Esophagus muscularis mucosa (tissue), 4 donors: Measurements from ENCODE around the gene CNTNAP2.

Source experiments
- EP300 ChIP-seq: sonication (generic); formaldehyde crosslinking; IDR thresholded peaks from one replicate; pipeline ENCODE4 v1.6.1; 2017; ENCODE audit warnings: antibody characterized with exemption
- POLR2A ChIP-seq: fragments of 450-650 bp; IDR thresholded peaks from one replicate; pipeline ENCODE4 v1.6.1; 2017; ENCODE audit warnings: antibody characterized with exemption, moderate library complexity, mild to moderate bottlenecking, low read depth
- POLR2AphosphoS5 ChIP-seq, 2 donors: sonication (generic); formaldehyde crosslinking; IDR thresholded peaks; one replicate each; pipeline ENCODE4 v1.6.1; 2017; ENCODE audit warnings: antibody characterized with exemption in 2 of 2
- TF ChIP-seq, protein P1 (sequence below), 3 experiments: fragments of 200-600 bp in 2 of 3; fragments of 450-650 bp in 1 of 3; sonication (generic) in 2 of 3; IDR thresholded peaks; one replicate each; pipeline ENCODE4 v1.5.1; 2017 to 2019; ENCODE audit warnings: antibody characterized with exemption in 3 of 3, mild to moderate bottlenecking in 2 of 3, moderate library complexity in 1 of 3

DNA sequence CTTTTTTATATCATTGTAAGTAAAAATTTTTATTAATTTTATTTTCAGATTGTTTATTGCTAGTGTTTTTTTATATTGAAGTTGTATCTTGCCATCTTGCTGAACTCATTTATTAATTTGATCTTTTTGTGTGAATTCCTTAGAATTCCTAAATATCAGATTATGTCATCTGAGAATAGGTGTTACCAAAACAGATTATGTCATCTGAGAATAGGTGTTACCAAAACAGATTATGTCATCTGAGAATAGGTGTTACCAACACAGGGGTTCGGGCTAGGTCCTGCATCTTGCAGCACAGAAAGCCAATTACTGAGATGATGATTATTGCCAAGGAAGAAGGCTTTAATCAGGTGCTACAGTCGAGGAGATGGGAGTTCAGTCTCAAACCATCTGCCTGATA, 383.4 kb downstream of the CNTNAP2 start:
- TF ChIP-seq, protein P1, sequence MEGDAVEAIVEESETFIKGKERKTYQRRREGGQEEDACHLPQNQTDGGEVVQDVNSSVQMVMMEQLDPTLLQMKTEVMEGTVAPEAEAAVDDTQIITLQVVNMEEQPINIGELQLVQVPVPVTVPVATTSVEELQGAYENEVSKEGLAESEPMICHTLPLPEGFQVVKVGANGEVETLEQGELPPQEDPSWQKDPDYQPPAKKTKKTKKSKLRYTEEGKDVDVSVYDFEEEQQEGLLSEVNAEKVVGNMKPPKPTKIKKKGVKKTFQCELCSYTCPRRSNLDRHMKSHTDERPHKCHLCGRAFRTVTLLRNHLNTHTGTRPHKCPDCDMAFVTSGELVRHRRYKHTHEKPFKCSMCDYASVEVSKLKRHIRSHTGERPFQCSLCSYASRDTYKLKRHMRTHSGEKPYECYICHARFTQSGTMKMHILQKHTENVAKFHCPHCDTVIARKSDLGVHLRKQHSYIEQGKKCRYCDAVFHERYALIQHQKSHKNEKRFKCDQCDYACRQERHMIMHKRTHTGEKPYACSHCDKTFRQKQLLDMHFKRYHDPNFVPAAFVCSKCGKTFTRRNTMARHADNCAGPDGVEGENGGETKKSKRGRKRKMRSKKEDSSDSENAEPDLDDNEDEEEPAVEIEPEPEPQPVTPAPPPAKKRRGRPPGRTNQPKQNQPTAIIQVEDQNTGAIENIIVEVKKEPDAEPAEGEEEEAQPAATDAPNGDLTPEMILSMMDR (IDR thresholded peaks at IDR 0.05): no peak
- TF ChIP-seq POLR2A (no peak), POLR2AphosphoS5 (IDR thresholded peaks at IDR 0.05) (no peak), EP300 (no peak)
